Amniotic stem cell (primary cell): Measurements from ENCODE around the gene ENTPD5.
"Not testable (repeated sequence)": the region's sequence is repeated elsewhere in the genome, so short reads cannot be mapped to it uniquely, and the experiment has no call there.

ENCODE experiments used
- DNase-seq: peaks from one replicate; lab custom pipeline; 2025; lab: John Stamatoyannopoulos, UW

Gene ENTPD5

GRCh38 chr14:73943083-73943482, 76.0 kb downstream of the ENTPD5 start:
- no peak for DNase-seq

- DNase-seq, result no peak
Measured at GRCh38 chr14:73942180-73942579, 76.9 kb downstream of the ENTPD5 start.

- DNase-seq, result no peak
Measured at GRCh38 chr14:73937012-73937411, 82.1 kb downstream of the ENTPD5 start.

GRCh38 chr14:73936548-73936947, 82.5 kb downstream of the ENTPD5 start:
- no peak for DNase-seq

GRCh38 chr14:73935666-73936065, 83.4 kb downstream of the ENTPD5 start:
- DNase-seq, result no peak

- DNase-seq, result no peak
Measured at GRCh38 chr14:73924337-73924736, 94.8 kb downstream of the ENTPD5 start.

GRCh38 chr14:73919457-73919856, 99.6 kb downstream of the ENTPD5 start:
- DNase-seq, result not testable (repeated sequence)

- DNase-seq, result no peak
Measured at GRCh38 chr14:73916324-73916723, 102.8 kb downstream of the ENTPD5 start.

- no peak for DNase-seq
Measured at GRCh38 chr14:73913256-73913655, 105.8 kb downstream of the ENTPD5 start.

GRCh38 chr14:73909681-73910080, 109.4 kb downstream of the ENTPD5 start:
- no peak for DNase-seq
